ENCODE data around the gene DCDC1. TPM values are rescaled to one million over a fixed set of nuclear protein-coding genes. Genes with fewer than 3 reads are reported as not detected.

Gene DCDC1
- polyA plus RNA-seq, 2 of the 4 experiments (the other 2 are of a cell fraction), result 2.8 to 9.5 TPM

GRCh38 chr11:31247321-31247720 lies 122.2 kb downstream of the DCDC1 start:
- DNase-seq (ENCODE audit: low read depth in 1 of 2, low spot score in 1 of 2) (no peak), FAIRE-seq (no peak), ATAC-seq (no peak)
- Histone ChIP-seq H3K4me1 (no peaks in the 10 kb centered on the region), H3K4me2 (no peak overlapping the region), H3K4me3 (no peak overlapping the region), H3K9me3 (no peaks in the 10 kb centered on the region), H3K27ac (no peak overlapping the region)
- ChIA-PET CTCF (no interaction called here), POLR2A (no interaction called here)
- TF ChIP-seq CBX8 (IDR thresholded peaks at IDR 0.05) (no peak), CTCF (IDR thresholded peaks at IDR 0.05) (no peak), KDM5A (IDR thresholded peaks at IDR 0.05) (no peak), MYC (IDR thresholded peaks at IDR 0.05; ENCODE audit: borderline replicate concordance, low read length) (no peak), MAX (IDR thresholded peaks at IDR 0.05) (no peak), JUNB (IDR thresholded peaks at IDR 0.05) (no peak), RARB (CRISPR knock-in tag; IDR thresholded peaks at IDR 0.05) (no peak), FOSB (CRISPR knock-in tag; IDR thresholded peaks at IDR 0.05) (no peak), RNF2 (IDR thresholded peaks at IDR 0.05; ENCODE audit: borderline replicate concordance, low read depth) (no peak), FOXS1 (CRISPR knock-in tag; IDR thresholded peaks at IDR 0.05) (no peak), ZSCAN20 (CRISPR knock-in tag; IDR thresholded peaks at IDR 0.05) (no peak), SREBF2 (IDR thresholded peaks at IDR 0.05) (no peak), HEYL (CRISPR knock-in tag; IDR thresholded peaks at IDR 0.05) (no peak)
- 66% methylated on average over 5 of the region's 5 CpGs for WGBS (ENCODE audit: missing lambda C conversion rate)

GRCh38 chr11:31246451-31247165 lies 122.9 kb downstream of the DCDC1 start:
- TF ChIP-seq FOXS1 (CRISPR knock-in tag; IDR thresholded peaks at IDR 0.05), result no peak
- TF ChIP-seq NR3C1 (IDR thresholded peaks at IDR 0.05), result no peak
- no peak for TF ChIP-seq CBX2 (IDR thresholded peaks at IDR 0.05; ENCODE audit: borderline replicate concordance, low read depth)
- TF ChIP-seq SREBF2 (IDR thresholded peaks at IDR 0.05), result no peak
- no peak for TF ChIP-seq MAX (IDR thresholded peaks at IDR 0.05)
- no peak for TF ChIP-seq HMGXB4 (CRISPR knock-in tag; IDR thresholded peaks at IDR 0.05; ENCODE audit: borderline replicate concordance)
- TF ChIP-seq E2F6 (IDR thresholded peaks at IDR 0.05; ENCODE audit: borderline replicate concordance, low read depth), result no peak
- no peak for TF ChIP-seq MYC (IDR thresholded peaks at IDR 0.05; ENCODE audit: borderline replicate concordance, low read length)
- TF ChIP-seq BCL3 (IDR thresholded peaks at IDR 0.05), result no peak
- TF ChIP-seq TFCP2L1 (CRISPR knock-in tag; IDR thresholded peaks at IDR 0.05), result no peak
- TF ChIP-seq HES2 (IDR thresholded peaks at IDR 0.05), result no peak
- TF ChIP-seq ESRRA (IDR thresholded peaks at IDR 0.05; ENCODE audit: borderline replicate concordance, low read length), result no peak
- no peak for TF ChIP-seq USF2 (IDR thresholded peaks at IDR 0.05)
- no peak for TF ChIP-seq TP53 (CRISPR knock-in tag; IDR thresholded peaks at IDR 0.05)
- no peak for TF ChIP-seq SMC3 (IDR thresholded peaks at IDR 0.05)
- TF ChIP-seq CHD4 (IDR thresholded peaks at IDR 0.05; ENCODE audit: borderline replicate concordance), result no peak
- TF ChIP-seq ZNF302 (CRISPR knock-in tag; IDR thresholded peaks at IDR 0.05), result no peak
- DNase-seq (ENCODE audit: low read depth in 1 of 2, low spot score in 1 of 2) (no peak), FAIRE-seq (no peak), ATAC-seq (no peak)
- CTCF ChIA-PET, result interaction anchor here (0.6 kb wide), 2 partner anchors 711 to 915 kb away, joined by 3 to 4 read pairs; no protein-coding TSS in a partner anchor
- POLR2A ChIA-PET, result no interaction called here
- no peak overlapping the region for H3K27ac ChIP-seq
- H3K4me3 ChIP-seq, result no peak overlapping the region
- H3K9me3 ChIP-seq, result no peaks in the 10 kb centered on the region
- H3K4me1 ChIP-seq, result no peaks in the 10 kb centered on the region
- no peak overlapping the region for H3K4me2 ChIP-seq
- 65% methylated on average over 4 of the region's 4 CpGs for WGBS (ENCODE audit: missing lambda C conversion rate)

Measured in A549 (cell line).